HL-60 (cell line): ENCODE results near the gene FAM216B.

ENCODE experiments used
- CTCF ChIP-seq: IDR thresholded peaks from one replicate; pipeline ENCODE4 v1.5.1; 2011; ENCODE audit warnings: low read length, control low read depth, inconsistent platforms; ENCODE audit not compliant: insufficient read depth
- POLR2AphosphoS5 ChIP-seq: IDR thresholded peaks from 2 replicates; pipeline ENCODE4 v1.6.1; 2012; ENCODE audit warnings: low read depth
- REST ChIP-seq: IDR thresholded peaks from 2 replicates; pipeline ENCODE4 v1.6.1; 2012; ENCODE audit warnings: low read depth; ENCODE audit not compliant: insufficient replicate concordance

GRCh38 chr13:42754801-42755510 is 26.4 kb upstream of the FAM216B start:
- TF ChIP-seq CTCF = no peak
- no peak for TF ChIP-seq POLR2AphosphoS5
- TF ChIP-seq REST = no peak
